ENCODE data around the gene HFE. TPM values are rescaled to one million over a fixed set of nuclear protein-coding genes. Genes with fewer than 3 reads are reported as not detected.

Gene HFE
- total and polyA plus RNA-seq, 2 of the 13 experiments (the other 11 are each of a cell fraction or from before 2014, with no cell fraction given), result 3.7 to 6.3 TPM

- TF ChIP-seq PRPF4 (IDR thresholded peaks at IDR 0.05; ENCODE audit: low read depth, low read length, poor library complexity, severe bottlenecking) (no peak), SNAI1 (CRISPR knock-in tag; IDR thresholded peaks at IDR 0.05; ENCODE audit: borderline replicate concordance) (peak; percentile 89; the same call in 1 of the 2 replicates), ZNF670 (CRISPR knock-in tag; IDR thresholded peaks at IDR 0.05; ENCODE audit: borderline replicate concordance) (peak; percentile 95), FOXP4 (CRISPR knock-in tag; IDR thresholded peaks at IDR 0.05) (peak; percentile 87), PRDM15 (CRISPR knock-in tag; IDR thresholded peaks at IDR 0.05) (peak; percentile 54; the same call in 1 of the 2 replicates), ARHGAP35 (CRISPR knock-in tag; IDR thresholded peaks at IDR 0.05; ENCODE audit: borderline replicate concordance) (peak; percentile 80), ZZZ3 (CRISPR knock-in tag; IDR thresholded peaks at IDR 0.05; ENCODE audit: borderline replicate concordance) (peak; percentile 87), ZNF160 (CRISPR knock-in tag; IDR thresholded peaks at IDR 0.05) (peak; percentile 83; the same call in 1 of the 2 replicates), NFYC (CRISPR knock-in tag; IDR thresholded peaks at IDR 0.05) (peak; percentile 82), NFIB (CRISPR knock-in tag; IDR thresholded peaks at IDR 0.05; ENCODE audit: borderline replicate concordance) (no peak), MYC (CRISPR knock-in tag; IDR thresholded peaks at IDR 0.05; ENCODE audit: borderline replicate concordance) (peak; percentile 82)
- TF ChIP-seq, protein P1, sequence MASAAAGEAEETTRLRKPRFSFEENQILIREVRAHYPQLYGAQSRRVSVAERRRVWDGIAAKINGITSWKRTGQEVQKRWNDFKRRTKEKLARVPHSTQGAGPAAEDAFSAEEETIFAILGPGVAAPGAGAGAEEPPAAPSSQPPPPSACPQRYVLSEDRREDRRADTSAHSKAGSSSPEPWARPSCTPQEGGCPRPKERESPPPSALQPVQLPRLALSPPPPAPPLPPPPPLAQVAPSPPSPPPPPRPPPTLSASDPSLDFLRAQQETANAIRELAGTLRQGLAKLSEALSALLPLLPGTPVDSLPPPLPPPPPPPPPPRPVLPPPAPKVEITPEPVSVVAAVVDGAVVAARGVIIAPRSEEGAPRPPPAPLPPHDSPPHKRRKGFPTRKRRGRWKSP (CRISPR knock-in tag; IDR thresholded peaks at IDR 0.05), result peak; percentile 98
- TF ChIP-seq, protein P2, sequence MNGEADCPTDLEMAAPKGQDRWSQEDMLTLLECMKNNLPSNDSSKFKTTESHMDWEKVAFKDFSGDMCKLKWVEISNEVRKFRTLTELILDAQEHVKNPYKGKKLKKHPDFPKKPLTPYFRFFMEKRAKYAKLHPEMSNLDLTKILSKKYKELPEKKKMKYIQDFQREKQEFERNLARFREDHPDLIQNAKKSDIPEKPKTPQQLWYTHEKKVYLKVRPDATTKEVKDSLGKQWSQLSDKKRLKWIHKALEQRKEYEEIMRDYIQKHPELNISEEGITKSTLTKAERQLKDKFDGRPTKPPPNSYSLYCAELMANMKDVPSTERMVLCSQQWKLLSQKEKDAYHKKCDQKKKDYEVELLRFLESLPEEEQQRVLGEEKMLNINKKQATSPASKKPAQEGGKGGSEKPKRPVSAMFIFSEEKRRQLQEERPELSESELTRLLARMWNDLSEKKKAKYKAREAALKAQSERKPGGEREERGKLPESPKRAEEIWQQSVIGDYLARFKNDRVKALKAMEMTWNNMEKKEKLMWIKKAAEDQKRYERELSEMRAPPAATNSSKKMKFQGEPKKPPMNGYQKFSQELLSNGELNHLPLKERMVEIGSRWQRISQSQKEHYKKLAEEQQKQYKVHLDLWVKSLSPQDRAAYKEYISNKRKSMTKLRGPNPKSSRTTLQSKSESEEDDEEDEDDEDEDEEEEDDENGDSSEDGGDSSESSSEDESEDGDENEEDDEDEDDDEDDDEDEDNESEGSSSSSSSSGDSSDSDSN (CRISPR knock-in tag; IDR thresholded peaks at IDR 0.05), result peak; percentile 88
- TF ChIP-seq, protein P3, sequence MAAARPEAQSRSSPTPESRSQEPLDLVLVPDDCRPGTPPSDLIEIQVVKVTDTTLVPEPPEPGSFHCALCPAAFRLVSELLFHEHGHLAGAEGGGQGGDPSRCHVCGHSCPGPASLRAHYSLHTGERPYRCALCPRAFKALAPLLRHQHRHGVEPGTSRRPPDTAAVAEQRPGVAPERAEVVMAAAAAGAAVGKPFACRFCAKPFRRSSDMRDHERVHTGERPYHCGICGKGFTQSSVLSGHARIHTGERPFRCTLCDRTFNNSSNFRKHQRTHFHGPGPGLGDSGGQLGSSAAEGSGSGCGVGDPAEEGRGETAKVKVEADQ (CRISPR knock-in tag; IDR thresholded peaks at IDR 0.05; ENCODE audit: borderline replicate concordance), result no peak
- TF ChIP-seq, protein P4, sequence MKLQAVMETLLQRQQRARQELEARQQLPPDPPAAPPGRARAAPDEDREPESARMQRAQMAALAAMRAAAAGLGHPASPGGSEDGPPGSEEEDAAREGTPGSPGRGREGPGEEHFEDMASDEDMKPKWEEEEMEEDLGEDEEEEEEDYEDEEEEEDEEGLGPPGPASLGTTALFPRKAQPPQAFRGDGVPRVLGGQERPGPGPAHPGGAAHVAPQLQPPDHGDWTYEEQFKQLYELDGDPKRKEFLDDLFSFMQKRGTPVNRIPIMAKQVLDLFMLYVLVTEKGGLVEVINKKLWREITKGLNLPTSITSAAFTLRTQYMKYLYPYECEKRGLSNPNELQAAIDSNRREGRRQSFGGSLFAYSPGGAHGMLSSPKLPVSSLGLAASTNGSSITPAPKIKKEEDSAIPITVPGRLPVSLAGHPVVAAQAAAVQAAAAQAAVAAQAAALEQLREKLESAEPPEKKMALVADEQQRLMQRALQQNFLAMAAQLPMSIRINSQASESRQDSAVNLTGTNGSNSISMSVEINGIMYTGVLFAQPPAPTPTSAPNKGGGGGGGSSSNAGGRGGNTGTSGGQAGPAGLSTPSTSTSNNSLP (IDR thresholded peaks at IDR 0.05; ENCODE audit: low read depth, low read length), result peak; percentile 84; the same call in 1 of the 2 replicates
Observed at GRCh38 chr6:26103770-26104456, 16.7 kb downstream of the HFE start (continued).
